ENCODE measurements around the gene PKHD1.
"Not testable (repeated sequence)": the region's sequence is repeated elsewhere in the genome, so short reads cannot be mapped to it uniquely, and the experiment has no call there.

Gene PKHD1

GRCh38 chr6:51965222-51965801, 122.1 kb downstream of the PKHD1 start:
- Histone ChIP-seq H3K36me3 (ENCODE audit: control insufficient read depth in 1 of 2, insufficient read depth in 2 of 2, low read length in 2 of 2) (no peaks in the 10 kb centered on the region), H3K9me3 (ENCODE audit: control insufficient read depth in 1 of 2, low read length in 2 of 2) (no peaks in the 10 kb centered on the region), H3K27ac (ENCODE audit: low read depth, low read length) (no peak overlapping the region), H3K9ac (ENCODE audit: low read depth in 1 of 2, low read length in 2 of 2) (no peak overlapping the region), H3K4me3 (ENCODE audit: low read depth in 1 of 2, low read length in 2 of 2) (no peak overlapping the region), H3K4me1 (ENCODE audit: control insufficient read depth in 1 of 2, insufficient read depth in 2 of 2, low read length in 2 of 2) (no peaks in the 10 kb centered on the region), H3K27me3 (ENCODE audit: control insufficient read depth in 1 of 2, insufficient read depth in 2 of 2, low read length in 2 of 2) (no peaks in the 10 kb centered on the region)

GRCh38 chr6:51963980-51964379, 123.4 kb downstream of the PKHD1 start:
- Histone ChIP-seq H3K9me3 (ENCODE audit: control insufficient read depth in 1 of 2, low read length in 2 of 2) (no peaks in the 10 kb centered on the region), H3K4me1 (ENCODE audit: control insufficient read depth in 1 of 2, insufficient read depth in 2 of 2, low read length in 2 of 2) (no peaks in the 10 kb centered on the region), H3K4me3 (ENCODE audit: low read depth in 1 of 2, low read length in 2 of 2) (no peak overlapping the region), H3K9ac (ENCODE audit: low read depth in 1 of 2, low read length in 2 of 2) (no peak overlapping the region), H3K36me3 (ENCODE audit: control insufficient read depth in 1 of 2, insufficient read depth in 2 of 2, low read length in 2 of 2) (no peaks in the 10 kb centered on the region), H3K27me3 (ENCODE audit: control insufficient read depth in 1 of 2, insufficient read depth in 2 of 2, low read length in 2 of 2) (no peaks in the 10 kb centered on the region), H3K27ac (ENCODE audit: low read depth, low read length) (no peak overlapping the region)

DNA sequence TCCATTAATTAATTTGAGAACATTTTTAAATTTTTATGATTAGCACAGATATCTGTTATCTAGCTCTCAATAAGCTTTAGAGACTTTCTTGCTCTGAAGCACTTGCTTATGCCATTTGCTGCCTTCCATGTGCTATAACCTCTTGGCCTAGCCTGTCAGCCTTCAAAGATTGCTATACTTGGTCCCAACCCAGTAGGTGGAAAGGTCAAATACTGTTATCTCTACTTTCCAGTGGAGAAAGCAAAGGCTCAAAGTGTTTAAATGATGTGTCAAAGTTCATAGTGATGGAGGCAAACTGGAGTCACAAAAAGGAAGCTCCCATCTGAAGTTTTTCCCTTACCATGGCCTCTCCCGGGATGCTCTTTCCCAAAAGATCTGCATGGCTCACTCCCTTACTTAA, 125.1 kb downstream of the PKHD1 start:
- Histone ChIP-seq H3K27me3 (ENCODE audit: control insufficient read depth in 1 of 2, insufficient read depth in 2 of 2, low read length in 2 of 2) (no peaks in the 10 kb centered on the region), H3K9ac (ENCODE audit: low read depth in 1 of 2, low read length in 2 of 2) (no peak overlapping the region), H3K9me3 (ENCODE audit: control insufficient read depth in 1 of 2, low read length in 2 of 2) (no peaks in the 10 kb centered on the region), H3K36me3 (ENCODE audit: control insufficient read depth in 1 of 2, insufficient read depth in 2 of 2, low read length in 2 of 2) (no peaks in the 10 kb centered on the region), H3K4me1 (ENCODE audit: control insufficient read depth in 1 of 2, insufficient read depth in 2 of 2, low read length in 2 of 2) (no peaks in the 10 kb centered on the region), H3K4me3 (ENCODE audit: low read depth in 1 of 2, low read length in 2 of 2) (no peak overlapping the region), H3K27ac (ENCODE audit: low read depth, low read length) (no peak overlapping the region)

DNA sequence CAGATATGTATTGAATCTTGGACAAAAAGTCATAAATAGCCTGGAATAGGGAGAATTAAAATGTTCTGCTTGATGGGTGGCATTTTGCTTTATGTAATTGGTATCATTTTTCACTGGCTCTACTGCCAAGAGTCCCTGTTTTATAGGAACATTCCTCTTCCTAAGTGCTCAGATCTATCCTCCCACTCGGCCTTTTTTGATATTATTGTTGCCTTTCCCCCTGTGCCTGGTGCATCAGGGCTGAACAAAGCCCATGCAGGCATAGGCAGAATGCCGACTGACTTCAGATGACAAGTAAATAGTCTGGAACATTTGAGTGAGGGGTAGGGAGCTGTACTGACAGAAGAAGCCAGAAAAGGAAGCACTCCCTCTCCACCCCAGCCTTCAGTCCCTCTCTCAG, 127.0 kb downstream of the PKHD1 start:
- H3K27ac ChIP-seq (ENCODE audit: low read depth, low read length): no peak overlapping the region
- H3K4me1 ChIP-seq (ENCODE audit: control insufficient read depth in 1 of 2, insufficient read depth in 2 of 2, low read length in 2 of 2): no peaks in the 10 kb centered on the region
- no peaks in the 10 kb centered on the region for H3K9me3 ChIP-seq (ENCODE audit: control insufficient read depth in 1 of 2, low read length in 2 of 2)
- H3K4me3 ChIP-seq (ENCODE audit: low read depth in 1 of 2, low read length in 2 of 2): no peak overlapping the region
- no peak overlapping the region for H3K9ac ChIP-seq (ENCODE audit: low read depth in 1 of 2, low read length in 2 of 2)
- H3K27me3 ChIP-seq (ENCODE audit: control insufficient read depth in 1 of 2, insufficient read depth in 2 of 2, low read length in 2 of 2): no peaks in the 10 kb centered on the region
- no peaks in the 10 kb centered on the region for H3K36me3 ChIP-seq (ENCODE audit: control insufficient read depth in 1 of 2, insufficient read depth in 2 of 2, low read length in 2 of 2)

GRCh38 chr6:51959744-51960383, 127.5 kb downstream of the PKHD1 start:
- Histone ChIP-seq H3K4me1 (ENCODE audit: control insufficient read depth in 1 of 2, insufficient read depth in 2 of 2, low read length in 2 of 2) (no peaks in the 10 kb centered on the region), H3K9ac (ENCODE audit: low read depth in 1 of 2, low read length in 2 of 2) (no peak overlapping the region), H3K27ac (ENCODE audit: low read depth, low read length) (no peak overlapping the region), H3K9me3 (ENCODE audit: control insufficient read depth in 1 of 2, low read length in 2 of 2) (no peaks in the 10 kb centered on the region), H3K27me3 (ENCODE audit: control insufficient read depth in 1 of 2, insufficient read depth in 2 of 2, low read length in 2 of 2) (no peaks in the 10 kb centered on the region), H3K36me3 (ENCODE audit: control insufficient read depth in 1 of 2, insufficient read depth in 2 of 2, low read length in 2 of 2) (no peaks in the 10 kb centered on the region), H3K4me3 (ENCODE audit: low read depth in 1 of 2, low read length in 2 of 2) (no peak overlapping the region)

DNA sequence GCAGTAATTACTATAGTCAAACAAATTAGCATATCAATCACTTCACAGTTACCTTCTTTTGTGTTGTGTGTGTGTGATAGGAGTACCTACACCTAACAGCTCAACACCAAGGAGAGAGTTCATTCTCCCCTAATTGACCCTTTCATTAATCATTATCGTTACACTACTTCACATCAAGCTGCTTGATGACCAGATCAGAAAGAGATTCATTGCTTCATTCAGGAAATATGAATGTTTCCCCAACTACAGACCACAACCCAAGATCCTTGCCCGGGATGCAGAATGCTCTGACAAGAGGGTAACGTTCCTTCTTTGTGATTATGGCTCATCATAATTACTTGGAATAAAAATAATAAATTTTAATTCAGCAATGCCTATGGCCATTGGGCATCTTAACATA, 132.7 kb downstream of the PKHD1 start:
- no peak overlapping the region for H3K27ac ChIP-seq (ENCODE audit: low read depth, low read length)

GRCh38 chr6:51953246-51953645, 134.2 kb downstream of the PKHD1 start:
- no peaks in the 10 kb centered on the region for H3K4me1 ChIP-seq (ENCODE audit: control insufficient read depth in 1 of 2, insufficient read depth in 2 of 2, low read length in 2 of 2)
- H3K9me3 ChIP-seq (ENCODE audit: control insufficient read depth in 1 of 2, low read length in 2 of 2): no peaks in the 10 kb centered on the region
- H3K36me3 ChIP-seq (ENCODE audit: control insufficient read depth in 1 of 2, insufficient read depth in 2 of 2, low read length in 2 of 2): no peaks in the 10 kb centered on the region
- H3K27ac ChIP-seq (ENCODE audit: low read depth, low read length): no peak overlapping the region
- H3K27me3 ChIP-seq (ENCODE audit: control insufficient read depth in 1 of 2, insufficient read depth in 2 of 2, low read length in 2 of 2): no peaks in the 10 kb centered on the region
- H3K4me3 ChIP-seq (ENCODE audit: low read depth in 1 of 2, low read length in 2 of 2): no peak overlapping the region
- no peak overlapping the region for H3K9ac ChIP-seq (ENCODE audit: low read depth in 1 of 2, low read length in 2 of 2)

More for the DNA sequence above, 132.7 kb downstream of the PKHD1 start:
- no peaks in the 10 kb centered on the region for H3K36me3 ChIP-seq (ENCODE audit: control insufficient read depth in 1 of 2, insufficient read depth in 2 of 2, low read length in 2 of 2)
- no peaks in the 10 kb centered on the region for H3K27me3 ChIP-seq (ENCODE audit: control insufficient read depth in 1 of 2, insufficient read depth in 2 of 2, low read length in 2 of 2)
- H3K4me3 ChIP-seq (ENCODE audit: low read depth in 1 of 2, low read length in 2 of 2): no peak overlapping the region
- H3K4me1 ChIP-seq (ENCODE audit: control insufficient read depth in 1 of 2, insufficient read depth in 2 of 2, low read length in 2 of 2): no peaks in the 10 kb centered on the region
- H3K9me3 ChIP-seq (ENCODE audit: control insufficient read depth in 1 of 2, low read length in 2 of 2): no peaks in the 10 kb centered on the region
- H3K9ac ChIP-seq (ENCODE audit: low read depth in 1 of 2, low read length in 2 of 2): no peak overlapping the region

- no peak overlapping the region for H3K4me3 ChIP-seq (ENCODE audit: low read depth in 1 of 2, low read length in 2 of 2)
- no peak overlapping the region for H3K9ac ChIP-seq (ENCODE audit: low read depth in 1 of 2, low read length in 2 of 2)
- no peaks in the 10 kb centered on the region for H3K4me1 ChIP-seq (ENCODE audit: control insufficient read depth in 1 of 2, insufficient read depth in 2 of 2, low read length in 2 of 2)
- H3K27me3 ChIP-seq (ENCODE audit: control insufficient read depth in 1 of 2, insufficient read depth in 2 of 2, low read length in 2 of 2): no peaks in the 10 kb centered on the region
- H3K27ac ChIP-seq (ENCODE audit: low read depth, low read length): no peak overlapping the region
- no peaks in the 10 kb centered on the region for H3K9me3 ChIP-seq (ENCODE audit: control insufficient read depth in 1 of 2, low read length in 2 of 2)
- no peaks in the 10 kb centered on the region for H3K36me3 ChIP-seq (ENCODE audit: control insufficient read depth in 1 of 2, insufficient read depth in 2 of 2, low read length in 2 of 2)
Observed at GRCh38 chr6:51951924-51952323, 135.5 kb downstream of the PKHD1 start.

GRCh38 chr6:51949526-51949925, 137.9 kb downstream of the PKHD1 start:
- H3K27ac ChIP-seq (ENCODE audit: low read depth, low read length): no peak overlapping the region
- no peaks in the 10 kb centered on the region for H3K4me1 ChIP-seq (ENCODE audit: control insufficient read depth in 1 of 2, insufficient read depth in 2 of 2, low read length in 2 of 2)
- H3K4me3 ChIP-seq (ENCODE audit: low read depth in 1 of 2, low read length in 2 of 2): no peak overlapping the region
- no peaks in the 10 kb centered on the region for H3K27me3 ChIP-seq (ENCODE audit: control insufficient read depth in 1 of 2, insufficient read depth in 2 of 2, low read length in 2 of 2)
- no peaks in the 10 kb centered on the region for H3K9me3 ChIP-seq (ENCODE audit: control insufficient read depth in 1 of 2, low read length in 2 of 2)
- H3K36me3 ChIP-seq (ENCODE audit: control insufficient read depth in 1 of 2, insufficient read depth in 2 of 2, low read length in 2 of 2): no peaks in the 10 kb centered on the region
- no peak overlapping the region for H3K9ac ChIP-seq (ENCODE audit: low read depth in 1 of 2, low read length in 2 of 2)

- H3K27me3 ChIP-seq (ENCODE audit: control insufficient read depth in 1 of 2, insufficient read depth in 2 of 2, low read length in 2 of 2); H3K9me3 ChIP-seq (ENCODE audit: control insufficient read depth in 1 of 2, low read length in 2 of 2); H3K27ac ChIP-seq (ENCODE audit: low read depth, low read length); H3K36me3 ChIP-seq (ENCODE audit: control insufficient read depth in 1 of 2, insufficient read depth in 2 of 2, low read length in 2 of 2); H3K4me3 ChIP-seq (ENCODE audit: low read depth in 1 of 2, low read length in 2 of 2); H3K9ac ChIP-seq (ENCODE audit: low read depth in 1 of 2, low read length in 2 of 2): not testable (repeated sequence)
- H3K4me1 ChIP-seq (ENCODE audit: control insufficient read depth in 1 of 2, insufficient read depth in 2 of 2, low read length in 2 of 2): peaks cover 0 to 12% of the 10 kb centered on the region in 2 donors
Observed at GRCh38 chr6:51939695-51940094, 147.7 kb downstream of the PKHD1 start.
